ENCODE results near the gene GAREM1. TPM values are rescaled to one million over a fixed set of nuclear protein-coding genes. Genes with fewer than 3 reads are reported as not detected.

GAREM1 gene
- total and polyA plus RNA-seq, 2 experiments from 2014 or later: 6.9 to 7.1 TPM

- Histone ChIP-seq H3K4me2 (no peak overlapping the region), H3K4me3 (no peak overlapping the region), H3K9me2 (replicated peaks; ENCODE audit: insufficient read depth) (no peaks in the 10 kb centered on the region), H3K9me3 (ENCODE audit: low read depth) (no peaks in the 10 kb centered on the region), H2AFZ (no peak overlapping the region), H3K27me3 (no peaks in the 10 kb centered on the region), H3K36me3 (replicated peaks; ENCODE audit: insufficient read depth, low read depth) (no peaks in the 10 kb centered on the region), H3K4me1 (ENCODE audit: insufficient read depth) (no peaks in the 10 kb centered on the region), H3K27ac (no peak overlapping the region), H4K20me1 (ENCODE audit: insufficient read depth, poor library complexity, severe bottlenecking) (no peaks in the 10 kb centered on the region), H3K79me2 (no peaks in the 10 kb centered on the region)
- no peak for TF ChIP-seq EZH2phosphoT487 (IDR thresholded peaks at IDR 0.05; ENCODE audit: low read depth, severe bottlenecking, unreplicated experiment)
- no peak for TF ChIP-seq CTCF (IDR thresholded peaks at IDR 0.05; ENCODE audit: poor library complexity)
- TF ChIP-seq EZH2 (IDR thresholded peaks at IDR 0.05; ENCODE audit: borderline replicate concordance): no peak
- DNase-seq (ENCODE audit: low spot score): no peak
- WGBS (ENCODE audit: low lambda C conversion rate, missing lambda C conversion rate): 95% methylated on average over 4 of the region's 4 CpGs
Observed at GRCh38 chr18:32389858-32390257, 80.8 kb downstream of the GAREM1 start.

GRCh38 chr18:32389191-32389590 is 81.5 kb downstream of the GAREM1 start:
- Histone ChIP-seq H3K4me1 (ENCODE audit: insufficient read depth) (no peaks in the 10 kb centered on the region), H2AFZ (no peak overlapping the region), H3K4me3 (no peak overlapping the region), H3K27ac (no peak overlapping the region), H3K4me2 (no peak overlapping the region), H3K9me2 (replicated peaks; ENCODE audit: insufficient read depth) (no peaks in the 10 kb centered on the region), H3K9me3 (ENCODE audit: low read depth) (no peaks in the 10 kb centered on the region), H3K36me3 (replicated peaks; ENCODE audit: insufficient read depth, low read depth) (no peaks in the 10 kb centered on the region), H3K27me3 (no peaks in the 10 kb centered on the region), H4K20me1 (ENCODE audit: insufficient read depth, poor library complexity, severe bottlenecking) (no peaks in the 10 kb centered on the region), H3K79me2 (no peaks in the 10 kb centered on the region)
- no peak for DNase-seq (ENCODE audit: low spot score)
- no peak for TF ChIP-seq EZH2phosphoT487 (IDR thresholded peaks at IDR 0.05; ENCODE audit: low read depth, severe bottlenecking, unreplicated experiment)
- TF ChIP-seq CTCF (IDR thresholded peaks at IDR 0.05; ENCODE audit: poor library complexity): no peak
- no peak for TF ChIP-seq EZH2 (IDR thresholded peaks at IDR 0.05; ENCODE audit: borderline replicate concordance)
- WGBS (ENCODE audit: low lambda C conversion rate, missing lambda C conversion rate): 83% methylated on average over 1 of the region's 1 CpG

- H3K27ac ChIP-seq: no peak overlapping the region
- peaks cover 9% of the 10 kb centered on the region for H3K4me1 ChIP-seq (ENCODE audit: insufficient read depth)
- WGBS (ENCODE audit: low lambda C conversion rate, missing lambda C conversion rate): 71% methylated on average over 5 of the region's 5 CpGs
Observed at GRCh38 chr18:32386471-32386870, 84.2 kb downstream of the GAREM1 start.

More at GRCh38 chr18:32386471-32386870, 84.2 kb downstream of the GAREM1 start:
- H3K4me2 ChIP-seq: no peak overlapping the region
- DNase-seq (ENCODE audit: low spot score): no peak
- no peak overlapping the region for H2AFZ ChIP-seq
- H3K4me3 ChIP-seq: no peak overlapping the region
- H4K20me1 ChIP-seq (ENCODE audit: insufficient read depth, poor library complexity, severe bottlenecking): no peaks in the 10 kb centered on the region
- no peaks in the 10 kb centered on the region for H3K9me2 ChIP-seq (replicated peaks; ENCODE audit: insufficient read depth)
- TF ChIP-seq EZH2phosphoT487 (IDR thresholded peaks at IDR 0.05; ENCODE audit: low read depth, severe bottlenecking, unreplicated experiment): no peak
- TF ChIP-seq EZH2 (IDR thresholded peaks at IDR 0.05; ENCODE audit: borderline replicate concordance): no peak
- no peak for TF ChIP-seq CTCF (IDR thresholded peaks at IDR 0.05; ENCODE audit: poor library complexity)
- H3K9me3 ChIP-seq (ENCODE audit: low read depth): no peaks in the 10 kb centered on the region
- H3K36me3 ChIP-seq (replicated peaks; ENCODE audit: insufficient read depth, low read depth): no peaks in the 10 kb centered on the region
- no peaks in the 10 kb centered on the region for H3K27me3 ChIP-seq
- H3K79me2 ChIP-seq: no peaks in the 10 kb centered on the region
